Suppressor macrophage treated with lipopolysaccharide for 1 hour (primary cell): Measurements from ENCODE around the gene ZNF331.

Source experiments
- DNase-seq, 3 donors: peaks; one replicate each; pipeline ENCODE4 v3.0.0-alpha.2; 2020 to 2022

Gene ZNF331

DNA sequence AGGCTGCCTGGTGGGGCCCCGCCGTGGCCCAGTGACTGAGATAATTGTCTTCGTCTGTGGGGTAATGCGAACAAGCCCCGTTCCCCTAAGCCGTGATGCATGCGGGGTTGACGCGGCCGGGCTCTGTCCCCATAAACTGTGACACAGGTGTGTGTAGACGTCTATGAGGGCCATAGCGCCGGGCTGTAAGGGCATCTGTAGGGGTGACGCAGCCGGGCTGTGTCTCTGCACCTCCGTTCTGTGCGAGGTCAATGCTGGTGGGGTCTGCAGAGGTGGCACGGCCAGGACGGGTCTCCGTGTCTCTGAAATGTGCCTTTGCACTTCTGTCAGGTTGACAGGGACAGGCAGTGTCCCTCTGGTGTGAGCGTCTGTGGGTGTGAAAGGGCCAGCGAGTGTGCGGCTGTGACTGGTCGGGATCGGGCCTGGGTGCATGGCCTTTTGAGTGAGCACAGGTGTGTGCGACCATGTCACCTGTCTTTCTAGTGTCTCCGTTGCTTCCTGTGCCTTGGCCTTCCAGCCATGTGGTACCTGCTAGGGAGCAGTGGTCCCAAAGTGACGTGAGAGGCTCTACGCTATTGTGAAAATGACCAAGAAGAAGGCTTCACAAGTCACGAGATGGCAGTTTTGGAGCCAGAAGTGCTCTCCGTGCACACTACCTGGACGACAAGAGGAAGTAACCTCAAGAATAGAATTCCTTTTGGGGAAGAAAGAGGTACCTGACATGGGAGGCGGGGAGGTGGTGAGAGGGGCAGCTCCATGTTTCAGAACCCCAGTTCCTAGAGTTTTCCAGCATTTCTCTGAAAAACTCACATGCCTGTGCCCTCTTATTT, 16.4 kb upstream of the ZNF331 start:
- DNase-seq: no peak

DNA sequence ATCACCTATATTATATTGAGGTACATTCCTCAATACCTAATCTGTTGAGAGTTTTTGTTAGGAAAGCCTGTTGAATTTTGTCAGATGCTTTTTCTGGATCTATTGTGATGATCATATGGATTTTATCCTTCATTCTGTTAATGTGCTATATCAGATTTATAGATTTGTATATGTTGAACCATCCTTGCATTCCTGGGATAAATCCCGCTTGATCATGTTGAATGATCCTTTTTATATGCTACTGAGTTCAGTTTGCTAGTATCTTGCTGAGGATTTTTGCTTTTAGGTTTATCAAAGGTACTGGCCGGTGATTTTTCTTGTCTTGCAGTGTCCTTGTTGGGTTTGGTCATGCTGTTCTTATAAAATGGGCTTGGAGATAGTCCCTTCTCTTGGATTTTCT, 12.0 kb upstream of the ZNF331 start:
- DNase-seq: no peak

DNA sequence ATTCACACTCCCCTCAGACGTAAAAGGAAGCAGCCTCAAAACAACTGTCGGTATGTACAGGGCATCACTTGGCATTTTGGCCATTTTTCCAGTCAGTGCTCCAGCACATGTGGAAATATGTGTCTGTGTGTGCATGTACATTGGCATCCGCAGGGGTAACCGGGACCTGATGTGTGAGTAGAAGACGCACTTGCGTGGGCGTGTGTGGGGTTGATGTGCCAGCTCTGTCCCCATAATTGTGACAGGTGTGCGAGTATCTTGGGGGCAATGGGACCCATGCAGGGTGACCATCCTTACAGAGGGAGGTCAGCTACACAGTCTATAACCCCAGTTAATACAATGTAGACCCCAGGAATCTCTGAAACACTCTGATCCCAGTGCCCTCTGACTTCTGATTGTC, 7.3 kb upstream of the ZNF331 start:
- DNase-seq: no peak

DNA sequence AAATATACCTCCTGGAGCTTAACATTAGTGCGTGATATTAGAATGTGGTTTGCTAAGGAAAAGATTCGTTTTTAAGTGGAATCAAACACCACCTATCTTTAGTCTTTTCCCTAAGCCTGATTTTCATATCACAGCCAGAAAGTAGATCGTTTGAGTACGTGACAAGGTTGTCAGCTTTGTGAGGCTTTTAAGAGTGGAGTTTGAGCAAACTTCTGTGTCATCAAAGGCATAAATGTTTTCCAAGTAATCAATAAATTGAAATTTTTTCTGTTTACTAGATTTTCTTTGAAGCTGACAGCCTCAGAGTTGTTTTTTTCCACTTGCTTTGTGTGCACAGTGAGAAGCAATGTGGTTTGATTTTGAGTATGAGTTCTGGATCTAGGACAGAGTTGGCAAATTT, 6.5 kb upstream of the ZNF331 start:
- no peak for DNase-seq

DNA sequence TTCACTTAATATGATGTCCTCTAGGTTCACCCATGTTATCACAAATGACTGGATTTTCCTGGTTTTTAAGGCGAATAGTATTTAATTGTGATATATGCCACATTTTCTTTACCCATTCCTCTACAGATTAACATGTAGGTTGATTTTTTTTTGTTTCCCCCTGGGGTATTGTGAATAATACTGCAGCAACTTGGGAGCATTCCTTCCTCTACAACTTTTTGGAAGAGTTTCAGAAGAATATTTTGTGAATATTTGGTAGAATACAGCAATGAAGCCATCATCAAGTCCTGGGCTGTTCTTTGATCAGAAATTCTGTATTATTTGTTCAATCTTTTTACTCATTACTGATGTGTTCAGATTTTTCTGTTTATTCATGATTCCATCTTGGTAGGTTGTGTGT, 5.6 kb upstream of the ZNF331 start:
- no peak for DNase-seq

DNA sequence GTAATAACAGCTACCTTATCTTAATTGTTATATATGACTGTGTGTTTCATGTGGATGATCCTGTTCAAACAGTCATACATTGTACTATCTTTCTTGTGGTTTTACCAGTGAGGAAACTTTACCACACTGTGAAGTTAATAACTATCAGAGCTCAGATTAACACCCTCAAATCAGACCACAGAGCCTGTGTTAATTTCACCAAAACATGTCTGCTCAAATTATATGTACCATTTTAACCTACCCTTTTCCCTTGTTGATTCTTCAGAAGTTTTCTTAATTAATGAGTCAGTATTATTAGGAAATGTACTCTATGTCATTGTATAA, 1.8 kb upstream of the ZNF331 start:
- DNase-seq: no peak

DNA sequence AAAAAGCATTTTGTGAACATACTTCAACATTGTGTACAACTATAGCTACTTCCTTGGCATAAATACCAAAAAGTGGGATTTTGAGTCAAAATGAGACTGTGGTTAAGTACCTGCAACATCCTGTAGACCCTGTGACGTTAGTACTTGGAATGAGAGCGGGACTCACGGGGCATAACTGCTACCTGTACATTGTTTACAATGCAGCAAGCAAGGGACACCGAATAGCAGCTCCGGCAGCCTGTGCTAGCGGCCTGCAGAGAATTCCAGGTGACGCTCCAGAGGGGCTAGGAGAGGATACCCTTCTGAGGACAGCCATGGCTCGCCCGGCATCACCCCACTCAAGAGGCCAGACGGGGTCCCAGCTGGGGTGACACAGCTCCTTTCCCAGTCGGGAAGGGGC, 824 bp upstream of the ZNF331 start:
- DNase-seq: no peak

DNA sequence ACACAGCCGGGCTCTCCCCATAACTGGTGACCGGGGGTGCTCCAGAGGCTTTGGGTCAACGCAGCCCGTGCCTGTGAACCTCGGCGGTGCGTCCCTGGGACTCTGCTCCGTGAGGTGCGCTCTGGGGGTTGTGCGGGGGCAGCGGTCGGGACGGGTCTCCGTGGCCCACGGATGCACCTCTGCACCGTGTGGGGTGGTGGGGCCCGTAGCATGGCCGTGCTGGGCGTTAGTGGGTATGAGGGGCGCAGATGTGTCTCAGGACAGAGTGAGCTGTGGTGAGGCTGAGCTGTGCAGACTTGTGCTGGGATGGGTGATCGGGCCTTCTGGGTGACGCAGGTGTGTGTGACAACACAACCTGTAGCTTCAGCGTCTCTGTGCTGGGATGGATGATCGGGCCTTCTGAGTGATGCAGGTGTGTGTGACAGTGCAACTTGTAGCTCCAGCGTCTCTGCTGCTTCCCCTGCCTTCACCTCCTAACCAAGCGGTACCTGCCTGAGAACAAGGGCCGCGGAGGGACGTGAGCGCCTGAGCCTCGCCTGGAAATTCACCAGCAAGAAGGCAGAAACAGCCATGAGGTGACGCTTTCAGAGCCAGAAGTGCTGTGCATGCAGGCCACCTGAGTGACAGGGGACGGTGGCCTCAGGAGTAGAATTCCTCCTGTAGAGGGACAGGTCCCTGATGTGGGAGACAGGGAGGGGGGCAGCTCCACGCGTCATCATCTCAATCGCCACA, 599 bp downstream of the ZNF331 start:
- no peak for DNase-seq

DNA sequence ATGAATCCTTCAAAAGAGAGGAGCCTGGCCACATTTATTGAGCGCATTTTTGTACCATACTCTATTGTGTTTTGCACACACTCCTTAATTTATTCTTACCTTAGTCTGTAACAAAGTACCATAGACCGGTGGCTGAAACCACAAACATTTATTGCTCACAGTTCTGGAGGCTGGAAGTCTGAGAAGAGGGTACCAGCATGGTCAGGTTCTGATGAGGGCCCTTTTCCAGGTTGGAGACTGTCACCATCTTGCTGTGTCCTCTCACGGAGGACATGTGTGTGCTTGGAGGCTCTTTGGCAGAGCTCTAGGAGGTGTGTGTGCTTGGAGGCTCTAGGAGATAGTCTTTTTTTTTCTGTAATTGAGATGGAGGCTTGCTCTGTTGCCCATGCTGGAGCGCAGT, 2.1 kb downstream of the ZNF331 start:
- no peak for DNase-seq

DNA sequence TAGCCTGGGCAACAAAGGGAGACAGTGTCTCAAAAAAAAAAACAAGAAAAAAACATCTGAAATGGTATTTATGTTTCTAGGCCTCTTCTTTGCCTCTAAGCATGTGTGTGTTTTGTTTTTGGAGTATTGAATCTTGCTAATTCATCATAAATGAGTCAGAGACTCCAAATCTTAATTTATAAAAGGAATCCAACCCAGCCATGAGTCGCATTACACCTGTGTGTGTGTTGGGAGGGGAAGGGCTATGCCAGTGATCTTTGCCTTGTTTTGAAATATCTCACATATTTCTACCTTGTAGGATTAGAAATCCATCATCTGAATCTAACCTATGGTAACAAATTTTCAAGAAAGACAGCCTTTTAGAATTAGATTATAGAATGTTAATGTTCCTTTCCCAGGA, 4.0 kb downstream of the ZNF331 start:
- DNase-seq: no peak

DNA sequence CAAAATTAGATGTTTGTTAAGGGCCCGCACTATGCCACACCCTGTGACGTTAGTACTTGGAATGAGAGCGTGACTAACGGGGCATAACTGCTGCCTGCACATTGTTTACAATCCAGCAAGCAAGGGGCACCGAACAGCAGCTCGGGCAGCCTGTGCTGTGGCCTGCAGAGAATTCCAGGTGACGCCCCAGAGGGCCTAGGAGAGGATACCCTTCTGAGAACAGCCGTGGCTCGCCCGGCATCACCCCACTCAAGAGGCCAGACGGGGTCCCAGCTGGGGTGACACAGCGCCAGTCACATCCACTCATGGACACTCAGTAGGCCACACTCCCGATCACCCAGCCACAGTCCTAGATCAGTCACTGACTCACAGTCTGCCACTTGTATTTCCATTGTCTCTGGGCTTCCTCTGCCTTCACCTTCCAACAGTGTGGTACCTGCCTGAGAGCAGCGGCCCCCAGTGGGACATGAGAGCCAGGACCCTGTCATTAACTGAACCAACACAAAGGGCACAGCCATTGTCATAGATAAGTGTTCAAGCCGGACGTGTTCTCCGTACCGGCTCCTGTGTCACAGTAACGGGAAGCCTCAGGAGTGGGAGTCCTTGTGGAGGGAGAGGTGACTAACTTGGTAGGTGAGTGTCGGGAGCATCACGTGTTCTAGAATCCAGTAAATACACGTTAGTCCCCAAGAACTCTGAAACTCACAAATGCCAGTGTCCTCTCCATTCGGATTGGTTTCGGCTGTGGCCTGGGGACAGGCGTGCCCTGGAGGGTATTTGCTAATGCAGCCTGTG, 7.5 kb downstream of the ZNF331 start:
- no peak for DNase-seq

DNA sequence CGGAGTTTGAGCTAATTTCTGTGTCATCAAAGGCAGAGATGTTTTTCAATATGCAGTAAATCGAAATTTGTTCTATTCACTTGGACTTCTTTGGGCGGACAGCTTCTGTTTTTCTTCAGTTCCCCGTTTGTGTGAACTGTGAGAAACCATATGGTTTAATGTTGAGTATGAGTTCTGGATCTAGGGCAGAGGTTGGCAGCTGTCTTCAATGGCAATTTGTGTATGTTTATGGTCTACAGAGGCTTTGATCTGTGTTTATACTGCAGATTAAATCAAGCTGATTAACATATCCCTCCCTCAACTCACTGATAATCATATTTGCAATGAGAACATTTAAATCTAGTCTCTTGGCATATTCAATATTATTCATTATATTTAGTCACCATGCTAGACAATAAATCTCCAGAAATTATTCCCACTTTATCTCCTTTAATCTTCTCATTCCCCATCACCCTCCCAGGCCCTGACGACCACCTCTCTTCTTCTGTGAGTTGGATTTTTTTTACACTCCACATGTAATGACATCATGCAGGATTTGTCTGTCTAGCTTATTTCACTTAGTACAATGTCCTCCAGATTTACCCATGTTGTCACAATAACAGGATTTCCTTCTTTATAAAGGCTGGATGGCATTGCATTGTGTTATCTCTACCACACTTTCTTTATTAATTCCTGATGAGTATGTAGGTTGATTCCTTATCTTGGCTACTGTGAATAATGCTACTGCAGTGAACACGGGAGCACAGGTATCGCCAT, 9.0 kb downstream of the ZNF331 start:
- DNase-seq: peak in 2 of 3 donors; percentile 12 to 22

DNA sequence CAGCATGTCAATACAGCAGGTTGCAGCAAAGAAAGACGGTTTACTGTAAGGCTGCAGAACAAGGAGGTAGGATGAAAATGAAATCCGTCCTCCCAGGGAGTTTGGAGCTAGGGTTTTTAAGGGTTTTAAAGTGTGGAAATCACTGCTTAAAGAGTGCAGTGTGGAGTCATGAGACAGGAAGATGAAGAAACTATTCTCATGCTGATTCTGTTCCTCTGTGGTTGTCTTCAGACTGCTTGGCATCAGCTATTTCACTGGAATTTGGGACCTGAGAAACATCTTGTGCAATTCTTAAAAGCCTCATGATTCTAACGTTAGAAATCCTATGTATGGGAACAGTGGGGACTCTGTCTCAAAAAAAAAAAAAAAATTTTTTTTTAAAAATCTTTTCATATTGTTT, 11.4 kb downstream of the ZNF331 start:
- DNase-seq: peak; percentile 48 to 72 (median 71)

DNA sequence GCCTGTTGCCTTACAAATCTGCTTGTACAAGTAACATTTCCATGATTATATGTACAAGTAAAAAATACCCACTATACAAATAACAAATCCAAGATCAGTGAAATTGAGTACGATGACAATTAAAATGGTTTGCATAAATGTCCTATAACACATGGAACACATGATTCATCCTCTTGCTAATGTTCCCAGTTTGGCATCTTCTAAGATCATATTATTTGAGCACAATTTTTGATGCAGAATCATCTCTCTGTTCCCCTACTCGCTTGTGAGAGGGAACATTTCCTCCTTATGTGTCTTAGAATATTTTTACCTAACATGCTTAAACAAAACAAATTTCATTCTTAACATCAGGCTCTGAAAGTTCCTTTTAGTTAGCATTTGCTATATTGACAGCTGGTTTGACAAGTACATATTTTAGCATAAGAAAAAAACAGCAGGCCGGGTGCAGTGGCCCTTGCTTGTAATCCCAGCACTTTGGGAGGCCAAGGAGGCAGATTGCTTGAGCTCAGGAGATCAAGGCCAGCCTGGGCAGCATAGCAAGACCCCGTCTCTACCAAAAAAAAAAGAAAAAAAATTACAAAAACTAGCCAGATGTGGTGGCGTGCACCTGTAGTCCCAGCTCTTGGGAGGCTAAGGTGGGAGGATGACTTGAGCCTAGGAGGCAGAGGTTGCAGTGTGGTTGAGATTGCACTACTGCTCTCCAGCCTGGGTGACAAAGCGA, 14.2 kb downstream of the ZNF331 start:
- peak in 1 of 3 donors; percentile 5 for DNase-seq

DNA sequence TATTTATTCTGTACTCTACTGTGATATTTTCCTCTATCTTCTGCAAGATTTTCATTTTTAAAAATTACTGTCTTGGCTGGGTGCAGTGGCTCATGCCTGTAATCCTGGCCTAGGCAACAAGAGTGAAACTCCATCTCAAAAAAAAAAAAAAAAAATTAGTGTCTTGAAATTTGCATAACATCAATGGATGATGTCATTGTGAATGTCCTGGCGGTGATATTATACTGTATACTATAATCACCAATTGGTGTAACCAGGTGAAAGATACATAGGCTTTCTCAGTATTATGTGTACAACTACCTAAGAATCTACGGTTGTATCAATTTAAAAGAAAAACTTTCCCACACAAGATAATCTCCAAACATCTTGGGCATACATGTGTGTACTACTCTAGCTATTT, 15.2 kb downstream of the ZNF331 start:
- peak; percentile 14 to 40 (median 39) for DNase-seq

DNA sequence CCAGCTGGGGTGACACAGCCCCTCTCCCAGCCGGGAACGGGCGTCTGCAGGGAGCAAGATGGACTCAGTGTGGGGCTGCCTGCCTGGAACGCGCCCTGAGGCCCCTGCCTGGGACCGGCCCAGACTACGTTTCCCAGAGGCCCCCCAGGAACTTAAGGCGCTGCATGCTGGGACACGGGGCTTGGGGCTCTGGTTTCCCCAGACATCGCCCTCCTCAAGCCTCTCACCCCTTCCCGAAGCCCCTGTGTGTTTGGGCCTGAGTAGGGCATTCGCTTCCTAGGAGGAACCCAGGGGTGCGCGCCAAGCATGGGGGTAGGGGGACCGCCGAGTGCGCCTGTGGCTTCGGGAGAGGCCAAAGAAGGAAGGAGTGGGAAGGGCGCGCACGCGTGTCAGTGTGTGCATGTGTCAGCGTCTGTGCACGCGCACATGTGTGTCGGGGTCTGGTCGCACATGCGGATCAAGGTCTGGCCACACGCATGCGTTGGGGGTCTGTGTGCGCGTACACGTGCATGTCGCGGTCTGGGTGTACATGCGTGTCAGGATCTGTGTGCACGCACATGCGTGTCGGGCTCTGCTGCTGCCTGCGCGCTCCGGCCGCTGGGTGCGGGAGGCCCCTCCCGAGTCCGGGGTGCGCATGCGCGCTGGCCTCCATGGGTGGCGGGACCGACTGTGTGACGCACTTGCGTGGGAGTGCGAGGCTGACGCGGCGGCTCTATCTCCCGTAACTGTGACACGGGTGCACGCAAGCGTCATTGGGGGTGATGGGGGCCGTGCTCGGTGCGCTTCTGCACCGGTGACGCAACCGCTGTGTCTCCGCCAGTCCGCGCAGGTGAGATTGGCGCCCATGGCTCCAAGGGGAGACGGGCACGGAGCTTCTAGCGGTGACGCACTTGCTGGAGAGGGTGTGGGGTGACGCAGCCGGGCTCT, 16.2 kb downstream of the ZNF331 start:
- DNase-seq: peak; percentile 93 to 96 (median 95)

DNA sequence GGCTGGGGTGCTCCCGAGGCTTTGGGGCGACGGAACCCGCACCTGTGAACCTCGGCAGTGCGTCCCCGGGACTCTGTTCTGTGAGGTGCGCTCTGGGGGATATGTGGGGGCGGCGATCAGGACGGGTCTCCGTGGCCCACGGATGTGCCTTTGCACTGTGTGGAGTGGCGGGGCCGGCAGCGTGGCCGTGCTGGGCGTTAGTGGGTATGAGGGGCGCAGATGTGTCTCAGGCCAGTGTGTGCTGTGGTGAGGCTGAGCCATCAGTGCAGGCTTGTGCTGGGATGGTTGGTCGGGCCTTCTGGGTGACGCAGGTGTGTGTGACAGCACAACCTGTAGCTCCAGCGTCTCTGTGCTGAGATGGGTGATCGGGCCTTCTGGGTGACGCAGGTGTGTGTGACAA, 16.9 kb downstream of the ZNF331 start:
- DNase-seq: no peak

DNA sequence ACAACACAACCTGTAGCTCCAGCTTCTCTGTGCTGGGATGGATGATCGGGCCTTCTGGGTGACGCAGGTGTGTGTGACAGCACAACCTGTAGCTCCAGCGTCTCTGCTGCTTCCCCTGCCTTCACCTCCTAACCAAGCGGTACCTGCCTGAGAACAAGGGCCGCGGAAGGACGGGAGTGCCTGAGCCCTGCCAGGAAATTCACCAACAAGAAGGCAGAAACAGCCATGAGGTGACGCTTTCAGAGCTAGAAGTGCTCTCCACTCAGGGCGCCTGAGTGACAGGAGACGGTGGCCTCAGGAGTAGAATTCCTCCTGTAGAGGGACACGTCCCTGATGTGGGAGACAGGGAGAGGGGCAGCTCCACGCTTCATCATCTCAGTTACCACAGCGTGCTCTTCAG, 17.4 kb downstream of the ZNF331 start:
- no peak for DNase-seq

DNA sequence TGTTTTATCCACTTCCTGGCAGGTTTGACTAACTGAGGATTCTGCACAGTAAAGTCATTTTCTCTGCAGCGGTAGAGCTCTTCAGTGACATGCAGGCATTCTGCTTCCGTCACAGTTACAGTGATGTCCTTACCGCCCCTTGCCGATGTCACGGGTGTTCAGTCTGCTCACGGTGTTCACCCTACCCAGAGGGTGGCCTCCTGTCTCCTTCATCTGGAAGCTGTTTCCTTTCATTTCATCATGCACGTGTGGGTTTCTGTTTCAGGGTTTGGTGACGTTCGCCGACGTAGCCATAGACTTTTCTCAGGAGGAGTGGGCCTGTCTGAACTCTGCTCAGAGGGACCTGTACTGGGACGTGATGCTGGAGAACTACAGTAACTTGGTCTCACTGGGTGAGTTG, 33.4 kb downstream of the ZNF331 start:
- no peak for DNase-seq

DNA sequence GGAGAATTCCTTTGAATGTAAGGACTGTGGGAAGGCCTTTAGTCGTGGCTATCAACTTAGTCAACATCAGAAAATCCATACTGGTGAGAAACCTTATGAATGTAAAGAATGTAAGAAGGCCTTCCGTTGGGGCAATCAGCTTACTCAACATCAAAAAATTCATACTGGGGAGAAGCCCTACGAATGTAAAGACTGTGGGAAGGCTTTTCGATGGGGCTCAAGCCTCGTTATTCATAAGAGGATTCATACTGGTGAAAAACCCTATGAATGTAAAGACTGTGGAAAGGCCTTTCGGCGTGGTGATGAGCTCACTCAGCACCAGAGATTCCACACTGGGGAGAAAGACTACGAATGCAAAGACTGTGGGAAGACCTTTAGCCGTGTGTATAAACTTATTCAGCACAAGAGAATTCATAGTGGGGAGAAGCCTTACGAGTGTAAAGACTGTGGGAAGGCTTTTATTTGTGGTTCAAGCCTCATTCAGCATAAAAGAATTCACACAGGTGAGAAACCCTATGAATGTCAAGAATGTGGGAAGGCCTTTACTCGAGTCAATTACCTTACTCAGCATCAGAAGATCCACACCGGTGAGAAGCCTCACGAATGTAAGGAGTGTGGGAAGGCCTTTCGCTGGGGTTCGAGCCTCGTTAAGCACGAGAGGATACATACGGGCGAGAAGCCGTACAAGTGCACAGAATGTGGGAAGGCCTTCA, 39.2 kb downstream of the ZNF331 start:
- no peak for DNase-seq

DNA sequence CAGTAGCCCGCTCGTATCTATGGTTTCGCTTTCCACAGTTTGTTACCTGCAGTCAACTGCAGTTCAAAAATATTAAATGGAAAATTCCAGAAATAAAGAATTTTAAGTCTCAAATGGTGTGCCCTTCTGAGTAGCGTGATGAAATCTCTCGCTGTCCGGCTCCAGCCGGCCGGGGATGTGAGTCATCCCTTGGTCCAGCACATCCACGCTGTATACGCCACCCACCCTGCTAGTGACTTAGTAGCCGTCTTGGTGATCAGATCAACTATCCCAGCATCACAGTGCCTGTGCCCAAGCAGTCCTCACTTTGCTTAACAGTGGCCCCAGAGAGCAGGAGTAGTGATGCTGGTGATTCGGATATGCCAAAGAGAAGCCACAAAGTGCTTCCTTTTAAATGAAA, 40.0 kb downstream of the ZNF331 start:
- no peak for DNase-seq
